GM12864 (cell line): Measurements from ENCODE around the gene RHOBTB3.

Experiments used
- DNase-seq: peaks from one replicate; pipeline ENCODE4 v3.0.0-alpha.2; 2011; ENCODE audit warnings: low read depth
- H3K4me3 ChIP-seq: 2 replicates; pipeline ENCODE4 v1.5.1; 2011; ENCODE audit warnings: mild to moderate bottlenecking, low read depth, low read length, control low read depth
- TF ChIP-seq, protein P1 (sequence below): IDR thresholded peaks from 2 replicates; pipeline ENCODE4 v1.5.1; 2011; ENCODE audit warnings: low read depth, mild to moderate bottlenecking, moderate library complexity, low read length, control low read depth, inconsistent platforms; ENCODE audit errors: missing control alignments

The RHOBTB3 gene

GRCh38 chr5:95746194-95746593 is 15.1 kb downstream of the RHOBTB3 start:
- TF ChIP-seq, protein P1, sequence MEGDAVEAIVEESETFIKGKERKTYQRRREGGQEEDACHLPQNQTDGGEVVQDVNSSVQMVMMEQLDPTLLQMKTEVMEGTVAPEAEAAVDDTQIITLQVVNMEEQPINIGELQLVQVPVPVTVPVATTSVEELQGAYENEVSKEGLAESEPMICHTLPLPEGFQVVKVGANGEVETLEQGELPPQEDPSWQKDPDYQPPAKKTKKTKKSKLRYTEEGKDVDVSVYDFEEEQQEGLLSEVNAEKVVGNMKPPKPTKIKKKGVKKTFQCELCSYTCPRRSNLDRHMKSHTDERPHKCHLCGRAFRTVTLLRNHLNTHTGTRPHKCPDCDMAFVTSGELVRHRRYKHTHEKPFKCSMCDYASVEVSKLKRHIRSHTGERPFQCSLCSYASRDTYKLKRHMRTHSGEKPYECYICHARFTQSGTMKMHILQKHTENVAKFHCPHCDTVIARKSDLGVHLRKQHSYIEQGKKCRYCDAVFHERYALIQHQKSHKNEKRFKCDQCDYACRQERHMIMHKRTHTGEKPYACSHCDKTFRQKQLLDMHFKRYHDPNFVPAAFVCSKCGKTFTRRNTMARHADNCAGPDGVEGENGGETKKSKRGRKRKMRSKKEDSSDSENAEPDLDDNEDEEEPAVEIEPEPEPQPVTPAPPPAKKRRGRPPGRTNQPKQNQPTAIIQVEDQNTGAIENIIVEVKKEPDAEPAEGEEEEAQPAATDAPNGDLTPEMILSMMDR, result no peak
- H3K4me3 ChIP-seq, result no peak overlapping the region
- DNase-seq, result no peak

DNA sequence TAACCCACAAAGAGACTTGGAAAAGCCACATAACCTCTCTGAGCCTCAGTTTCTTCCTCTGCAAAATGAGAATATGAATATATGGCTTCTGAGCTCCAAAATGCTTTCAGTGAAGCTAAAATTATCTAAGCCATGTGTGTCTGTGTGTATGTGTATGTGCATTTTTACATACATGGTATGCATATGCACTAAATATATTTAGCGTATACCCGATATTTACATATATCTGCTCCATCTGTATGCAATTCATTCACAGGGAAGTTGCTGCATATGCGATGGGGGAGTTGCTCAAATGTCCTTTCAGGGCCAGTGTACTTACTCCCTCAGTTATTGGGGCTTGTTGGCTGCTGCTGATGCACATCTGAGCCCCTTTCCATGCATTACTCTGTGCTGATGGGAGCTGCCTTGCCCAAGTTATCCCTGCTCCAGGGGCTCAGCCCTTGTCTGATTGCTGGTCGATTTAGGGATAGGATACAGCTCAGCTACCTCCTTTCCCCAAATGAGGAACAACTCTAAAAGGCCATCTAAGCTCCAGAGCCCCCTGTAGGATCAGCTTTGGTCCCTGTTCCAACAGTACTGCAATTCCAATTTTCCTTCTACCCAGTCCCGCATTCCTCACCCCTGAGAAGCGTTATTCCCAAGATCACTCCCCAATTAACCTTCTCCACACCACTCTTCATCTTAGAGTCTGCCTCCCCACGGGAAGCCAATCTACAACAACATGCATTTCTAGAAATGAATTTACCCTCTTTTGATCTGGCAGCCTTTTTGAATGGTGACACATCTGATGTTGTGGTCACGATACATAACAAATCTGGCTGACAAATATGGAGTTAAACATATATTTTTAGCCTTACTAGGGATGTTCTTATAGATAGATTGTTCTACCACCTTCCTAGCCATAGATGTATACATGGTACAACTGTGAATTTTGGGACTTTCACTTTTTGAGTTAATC is 15.9 kb downstream of the RHOBTB3 start:
- TF ChIP-seq, protein P1, result no peak
- DNase-seq, result no peak
- H3K4me3 ChIP-seq, result no peak overlapping the region

GRCh38 chr5:95748133-95748532 is 17.0 kb downstream of the RHOBTB3 start:
- H3K4me3 ChIP-seq, result no peak overlapping the region
- TF ChIP-seq, protein P1, result no peak
- no peak for DNase-seq

GRCh38 chr5:95754545-95754944 is 23.4 kb downstream of the RHOBTB3 start:
- TF ChIP-seq, protein P1, result no peak
- DNase-seq, result no peak
- no peak overlapping the region for H3K4me3 ChIP-seq

- DNase-seq, result no peak
- TF ChIP-seq, protein P1, result no peak
- H3K4me3 ChIP-seq, result no peak overlapping the region
These were observed 27.9 kb downstream of the RHOBTB3 start for GRCh38 chr5:95759005-95759404.

- DNase-seq, result no peak
- H3K4me3 ChIP-seq, result no peak overlapping the region
- TF ChIP-seq, protein P1, result no peak
These were observed 28.5 kb downstream of the RHOBTB3 start for GRCh38 chr5:95759634-95760033.
